K562 (cell line): ENCODE data around the gene CCSER1.

Experiments used
- ADNP ChIP-seq: fragments of 200-800 bp; sonication (Bioruptor generic); IDR thresholded peaks from 2 replicates; pipeline ENCODE4 v1.6.1; 2016; ENCODE audit warnings: missing genetic modification characterization, missing compliant biosample characterization
- CEBPB ChIP-seq: fragments of 450-650 bp; IDR thresholded peaks from 2 replicates; pipeline ENCODE4 v1.6.1; 2016; ENCODE audit warnings: missing genetic modification characterization, missing compliant biosample characterization
- EP300 ChIP-seq: IDR thresholded peaks from 2 replicates; pipeline ENCODE4 v1.6.1; 2012; ENCODE audit warnings: low read length, improper control_type of control experiment
- HDAC2 ChIP-seq: fragments of 450-650 bp; IDR thresholded peaks from 2 replicates; pipeline ENCODE4 v1.6.1; 2016; ENCODE audit warnings: mild to moderate bottlenecking
- MAFF ChIP-seq: IDR thresholded peaks from 2 replicates; pipeline ENCODE4 v1.6.1; 2012; ENCODE audit warnings: low read length, improper control_type of control experiment
- MEF2A ChIP-seq: IDR thresholded peaks from 2 replicates; pipeline ENCODE4 v1.6.1; 2011; ENCODE audit warnings: low read depth, mild to moderate bottlenecking, low read length, moderate library complexity; ENCODE audit not compliant: control insufficient read depth
- SMAD3 ChIP-seq: fragments of 450-650 bp; formaldehyde crosslinking; conservative IDR thresholded peaks from 2 replicates; pipeline ENCODE4 v1.4.0; 2020; ENCODE audit warnings: mild to moderate bottlenecking
- SNIP1 ChIP-seq: fragments of 450-650 bp; IDR thresholded peaks from 2 replicates; pipeline ENCODE4 v1.7.1; 2017; ENCODE audit warnings: low read depth, mild to moderate bottlenecking
- TAF1 ChIP-seq: IDR thresholded peaks from 2 replicates; pipeline ENCODE4 v1.6.1; 2011; ENCODE audit warnings: mild to moderate bottlenecking, low read length, moderate library complexity; ENCODE audit not compliant: insufficient read depth, control insufficient read depth, severe bottlenecking; ENCODE audit errors: extremely low read depth
- TF ChIP-seq, protein P1 (sequence below), 3 experiments: IDR thresholded peaks in 2 of 3; conservative IDR thresholded peaks in 1 of 3; 2 replicates each; pipeline ENCODE4 v1.5.1; 2011 to 2012; ENCODE audit warnings: low read length in 3 of 3, mild to moderate bottlenecking in 3 of 3, control low read depth in 2 of 3, improper control_type of control experiment in 1 of 3, inconsistent platforms in 1 of 3, low read depth in 1 of 3, mixed read lengths in 1 of 3, moderate library complexity in 1 of 3; ENCODE audit not compliant: insufficient read depth in 2 of 3
- TF ChIP-seq, protein P2 (sequence below), 2 experiments: fragments of 450-650 bp in 1 of 2; sonication (generic) in 1 of 2; formaldehyde crosslinking in 1 of 2; IDR thresholded peaks in 1 of 2; conservative IDR thresholded peaks in 1 of 2; 2 replicates each; pipeline versions ENCODE4 v1.6.1 to v1.8.1; 2016 to 2023; ENCODE audit warnings: mild to moderate bottlenecking in 2 of 2, moderate library complexity in 2 of 2, inconsistent platforms in 1 of 2, missing genetic modification reagents in 1 of 2
- TF ChIP-seq, protein P3 (sequence below): fragments of 250-450 bp; sonication (Bioruptor Pico); IDR thresholded peaks from 2 replicates; pipeline ENCODE4 v1.8.0; 2022; ENCODE audit warnings: inconsistent platforms
- TF ChIP-seq, protein P4 (sequence below): fragments of 250-450 bp; sonication (Bioruptor Pico); IDR thresholded peaks from 2 replicates; pipeline ENCODE4 v1.5.0; 2021
- TF ChIP-seq, protein P5 (sequence below): fragments of 250-450 bp; sonication (Bioruptor Pico); IDR thresholded peaks from 2 replicates; pipeline ENCODE4 v1.5.0; 2020; ENCODE audit warnings: mild to moderate bottlenecking, borderline replicate concordance

DNA sequence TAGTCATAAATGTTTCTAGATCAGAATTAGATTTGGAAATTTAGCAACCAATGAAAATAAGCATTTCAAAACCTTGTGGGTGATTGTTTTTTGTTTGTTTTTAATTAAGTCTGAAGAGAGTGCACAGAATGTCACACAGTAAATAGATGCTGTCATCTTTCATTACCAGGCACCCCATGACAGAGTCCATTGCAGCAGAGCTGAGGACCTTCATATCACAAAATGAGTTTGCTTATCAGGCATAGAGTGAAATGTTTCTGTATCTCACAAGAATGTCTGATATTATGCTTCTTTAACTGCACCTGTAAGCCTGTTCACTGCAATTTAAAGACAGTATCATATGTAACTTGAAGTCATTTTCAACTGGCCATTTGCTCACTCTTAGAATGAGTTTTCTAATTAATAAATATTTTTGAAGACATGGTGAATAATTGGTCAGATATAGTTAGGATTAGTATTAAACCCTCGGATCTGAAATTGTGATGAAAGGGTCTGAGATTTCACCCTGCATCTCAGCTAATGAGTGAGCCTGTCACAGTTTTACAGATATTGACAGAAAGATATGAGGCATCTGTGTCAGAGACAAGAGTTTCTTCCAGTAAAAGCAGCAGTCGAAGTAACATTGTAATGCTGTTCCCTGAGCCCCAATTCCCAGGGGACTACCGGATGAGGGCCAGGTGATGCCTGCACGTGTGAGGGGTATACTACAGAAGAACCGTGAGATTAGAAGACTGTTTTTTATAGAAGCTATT is 416.4 kb downstream of the CCSER1 start:
- TF ChIP-seq, protein P1, sequence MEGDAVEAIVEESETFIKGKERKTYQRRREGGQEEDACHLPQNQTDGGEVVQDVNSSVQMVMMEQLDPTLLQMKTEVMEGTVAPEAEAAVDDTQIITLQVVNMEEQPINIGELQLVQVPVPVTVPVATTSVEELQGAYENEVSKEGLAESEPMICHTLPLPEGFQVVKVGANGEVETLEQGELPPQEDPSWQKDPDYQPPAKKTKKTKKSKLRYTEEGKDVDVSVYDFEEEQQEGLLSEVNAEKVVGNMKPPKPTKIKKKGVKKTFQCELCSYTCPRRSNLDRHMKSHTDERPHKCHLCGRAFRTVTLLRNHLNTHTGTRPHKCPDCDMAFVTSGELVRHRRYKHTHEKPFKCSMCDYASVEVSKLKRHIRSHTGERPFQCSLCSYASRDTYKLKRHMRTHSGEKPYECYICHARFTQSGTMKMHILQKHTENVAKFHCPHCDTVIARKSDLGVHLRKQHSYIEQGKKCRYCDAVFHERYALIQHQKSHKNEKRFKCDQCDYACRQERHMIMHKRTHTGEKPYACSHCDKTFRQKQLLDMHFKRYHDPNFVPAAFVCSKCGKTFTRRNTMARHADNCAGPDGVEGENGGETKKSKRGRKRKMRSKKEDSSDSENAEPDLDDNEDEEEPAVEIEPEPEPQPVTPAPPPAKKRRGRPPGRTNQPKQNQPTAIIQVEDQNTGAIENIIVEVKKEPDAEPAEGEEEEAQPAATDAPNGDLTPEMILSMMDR (IDR thresholded peaks at IDR 0.05 in 2 of 3, conservative IDR thresholded peaks at IDR 0.05 in 1 of 3; ENCODE audit: insufficient read depth in 2 of 3, low read depth in 1 of 3, low read length in 3 of 3) = no peak
- no peak for TF ChIP-seq MAFF
- no peak for TF ChIP-seq TAF1
- no peak for TF ChIP-seq EP300
- TF ChIP-seq, protein P2, sequence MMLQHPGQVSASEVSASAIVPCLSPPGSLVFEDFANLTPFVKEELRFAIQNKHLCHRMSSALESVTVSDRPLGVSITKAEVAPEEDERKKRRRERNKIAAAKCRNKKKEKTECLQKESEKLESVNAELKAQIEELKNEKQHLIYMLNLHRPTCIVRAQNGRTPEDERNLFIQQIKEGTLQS (IDR thresholded peaks at IDR 0.05) = no peak
- TF ChIP-seq, protein P2 (CRISPR knock-in tag; conservative IDR thresholded peaks at IDR 0.05) = no peak
- TF ChIP-seq, protein P3, sequence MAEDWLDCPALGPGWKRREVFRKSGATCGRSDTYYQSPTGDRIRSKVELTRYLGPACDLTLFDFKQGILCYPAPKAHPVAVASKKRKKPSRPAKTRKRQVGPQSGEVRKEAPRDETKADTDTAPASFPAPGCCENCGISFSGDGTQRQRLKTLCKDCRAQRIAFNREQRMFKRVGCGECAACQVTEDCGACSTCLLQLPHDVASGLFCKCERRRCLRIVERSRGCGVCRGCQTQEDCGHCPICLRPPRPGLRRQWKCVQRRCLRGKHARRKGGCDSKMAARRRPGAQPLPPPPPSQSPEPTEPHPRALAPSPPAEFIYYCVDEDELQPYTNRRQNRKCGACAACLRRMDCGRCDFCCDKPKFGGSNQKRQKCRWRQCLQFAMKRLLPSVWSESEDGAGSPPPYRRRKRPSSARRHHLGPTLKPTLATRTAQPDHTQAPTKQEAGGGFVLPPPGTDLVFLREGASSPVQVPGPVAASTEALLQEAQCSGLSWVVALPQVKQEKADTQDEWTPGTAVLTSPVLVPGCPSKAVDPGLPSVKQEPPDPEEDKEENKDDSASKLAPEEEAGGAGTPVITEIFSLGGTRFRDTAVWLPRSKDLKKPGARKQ (CRISPR knock-in tag) = no peak
- TF ChIP-seq, protein P4, sequence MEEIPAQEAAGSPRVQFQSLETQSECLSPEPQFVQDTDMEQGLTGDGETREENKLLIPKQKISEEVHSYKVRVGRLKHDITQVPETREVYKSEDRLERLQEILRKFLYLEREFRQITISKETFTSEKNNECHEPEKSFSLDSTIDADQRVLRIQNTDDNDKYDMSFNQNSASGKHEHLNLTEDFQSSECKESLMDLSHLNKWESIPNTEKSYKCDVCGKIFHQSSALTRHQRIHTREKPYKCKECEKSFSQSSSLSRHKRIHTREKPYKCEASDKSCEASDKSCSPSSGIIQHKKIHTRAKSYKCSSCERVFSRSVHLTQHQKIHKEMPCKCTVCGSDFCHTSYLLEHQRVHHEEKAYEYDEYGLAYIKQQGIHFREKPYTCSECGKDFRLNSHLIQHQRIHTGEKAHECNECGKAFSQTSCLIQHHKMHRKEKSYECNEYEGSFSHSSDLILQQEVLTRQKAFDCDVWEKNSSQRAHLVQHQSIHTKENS = no peak
- TF ChIP-seq, protein P5, sequence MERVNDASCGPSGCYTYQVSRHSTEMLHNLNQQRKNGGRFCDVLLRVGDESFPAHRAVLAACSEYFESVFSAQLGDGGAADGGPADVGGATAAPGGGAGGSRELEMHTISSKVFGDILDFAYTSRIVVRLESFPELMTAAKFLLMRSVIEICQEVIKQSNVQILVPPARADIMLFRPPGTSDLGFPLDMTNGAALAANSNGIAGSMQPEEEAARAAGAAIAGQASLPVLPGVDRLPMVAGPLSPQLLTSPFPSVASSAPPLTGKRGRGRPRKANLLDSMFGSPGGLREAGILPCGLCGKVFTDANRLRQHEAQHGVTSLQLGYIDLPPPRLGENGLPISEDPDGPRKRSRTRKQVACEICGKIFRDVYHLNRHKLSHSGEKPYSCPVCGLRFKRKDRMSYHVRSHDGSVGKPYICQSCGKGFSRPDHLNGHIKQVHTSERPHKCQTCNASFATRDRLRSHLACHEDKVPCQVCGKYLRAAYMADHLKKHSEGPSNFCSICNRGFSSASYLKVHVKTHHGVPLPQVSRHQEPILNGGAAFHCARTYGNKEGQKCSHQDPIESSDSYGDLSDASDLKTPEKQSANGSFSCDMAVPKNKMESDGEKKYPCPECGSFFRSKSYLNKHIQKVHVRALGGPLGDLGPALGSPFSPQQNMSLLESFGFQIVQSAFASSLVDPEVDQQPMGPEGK (CRISPR knock-in tag) = no peak
- no peak for TF ChIP-seq SMAD3
- TF ChIP-seq HDAC2 = no peak
- TF ChIP-seq CEBPB (tag) = no peak
- TF ChIP-seq ADNP (tag) = no peak
- TF ChIP-seq MEF2A = no peak
- TF ChIP-seq SNIP1 = no peak
